ENCODE results near the gene NUP214. TPM values are rescaled to one million over a fixed set of nuclear protein-coding genes. Genes with fewer than 3 reads are reported as not detected.

The NUP214 gene
- polyA plus RNA-seq, 2 donors, result 22.3 to 31.3 TPM

DNA sequence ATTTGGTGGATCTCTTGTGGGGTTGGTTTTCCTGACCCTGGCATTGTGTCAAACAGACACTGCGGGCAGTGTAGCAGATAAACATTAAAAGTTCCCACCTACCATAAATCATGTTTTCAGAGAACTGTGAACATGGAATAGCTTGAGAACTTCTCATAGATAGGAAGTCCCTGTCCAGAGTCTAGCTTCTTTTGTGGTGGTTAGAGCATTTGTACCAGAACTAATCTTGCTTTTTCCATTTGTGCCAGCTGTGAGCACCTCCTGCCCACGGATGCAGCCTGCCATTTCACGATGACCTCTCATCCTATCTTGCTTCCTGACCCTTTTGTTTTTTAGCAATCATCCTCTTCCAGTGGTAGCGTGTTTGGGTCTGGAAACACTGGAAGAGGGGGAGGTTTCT is 89.5 kb downstream of the NUP214 start:
- WGBS, 2 donors, result 71 to 75% methylated on average over 4 of the region's 4 CpGs

DNA sequence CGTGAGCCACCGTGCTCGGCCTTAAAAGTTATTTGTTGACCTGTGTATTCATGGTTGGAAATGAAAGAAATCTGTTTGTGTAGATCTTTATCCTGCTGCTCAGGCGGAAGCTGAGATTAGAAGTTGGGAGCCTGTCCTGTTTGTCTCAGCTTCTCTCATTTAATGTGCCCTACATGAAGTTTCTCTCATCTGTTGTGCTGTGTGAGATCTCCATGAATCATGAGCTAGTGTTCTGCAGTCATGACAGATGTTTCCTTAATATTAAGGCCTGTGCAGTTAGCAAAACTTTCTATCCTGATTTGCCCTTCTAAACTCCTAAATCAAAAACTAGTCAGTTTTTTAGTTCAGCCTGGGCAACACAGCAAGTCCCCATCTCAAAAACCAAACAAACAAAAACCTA is 91.4 kb downstream of the NUP214 start:
- Histone ChIP-seq H3K36me3 (ENCODE audit: control insufficient read depth in 2 of 2, insufficient read depth in 2 of 2, low read length in 1 of 2) (peaks cover 0 to 12% of the 10 kb centered on the region in 2 donors), H3K27me3 (ENCODE audit: control insufficient read depth in 1 of 2, insufficient read depth in 2 of 2, low read length in 2 of 2) (no peaks in the 10 kb centered on the region), H3K4me3 (ENCODE audit: low read depth in 1 of 2, low read length in 2 of 2) (no peak overlapping the region), H3K9me3 (ENCODE audit: control insufficient read depth in 2 of 2, insufficient read depth in 1 of 2, low read depth in 1 of 2, low read length in 1 of 2) (peaks cover 0 to 2% of the 10 kb centered on the region in 2 donors), H3K4me1 (ENCODE audit: control insufficient read depth in 2 of 2, insufficient read depth in 2 of 2, low read length in 1 of 2) (no peaks in the 10 kb centered on the region), H3K27ac (ENCODE audit: low read depth in 2 of 2, low read length in 1 of 2) (no peak overlapping the region)
- WGBS, 2 donors, result 83 to 93% methylated on average over 4 of the region's 4 CpGs

More for the DNA sequence above, 89.5 kb downstream of the NUP214 start:
- peak overlapping the region in 1 of 2 donors; percentile 13 for H3K27ac ChIP-seq (ENCODE audit: low read depth in 2 of 2, low read length in 1 of 2)
- peaks cover 0 to 9% of the 10 kb centered on the region in 2 donors for H3K36me3 ChIP-seq (ENCODE audit: control insufficient read depth in 2 of 2, insufficient read depth in 2 of 2, low read length in 1 of 2)
- no peaks in the 10 kb centered on the region for H3K4me1 ChIP-seq (ENCODE audit: control insufficient read depth in 2 of 2, insufficient read depth in 2 of 2, low read length in 1 of 2)
- no peak overlapping the region for H3K4me3 ChIP-seq (ENCODE audit: low read depth in 1 of 2, low read length in 2 of 2)
- H3K9me3 ChIP-seq (ENCODE audit: control insufficient read depth in 2 of 2, insufficient read depth in 1 of 2, low read depth in 1 of 2, low read length in 1 of 2), result peaks cover 0 to 2% of the 10 kb centered on the region in 2 donors
- H3K27me3 ChIP-seq (ENCODE audit: control insufficient read depth in 1 of 2, insufficient read depth in 2 of 2, low read length in 2 of 2), result no peaks in the 10 kb centered on the region

DNA sequence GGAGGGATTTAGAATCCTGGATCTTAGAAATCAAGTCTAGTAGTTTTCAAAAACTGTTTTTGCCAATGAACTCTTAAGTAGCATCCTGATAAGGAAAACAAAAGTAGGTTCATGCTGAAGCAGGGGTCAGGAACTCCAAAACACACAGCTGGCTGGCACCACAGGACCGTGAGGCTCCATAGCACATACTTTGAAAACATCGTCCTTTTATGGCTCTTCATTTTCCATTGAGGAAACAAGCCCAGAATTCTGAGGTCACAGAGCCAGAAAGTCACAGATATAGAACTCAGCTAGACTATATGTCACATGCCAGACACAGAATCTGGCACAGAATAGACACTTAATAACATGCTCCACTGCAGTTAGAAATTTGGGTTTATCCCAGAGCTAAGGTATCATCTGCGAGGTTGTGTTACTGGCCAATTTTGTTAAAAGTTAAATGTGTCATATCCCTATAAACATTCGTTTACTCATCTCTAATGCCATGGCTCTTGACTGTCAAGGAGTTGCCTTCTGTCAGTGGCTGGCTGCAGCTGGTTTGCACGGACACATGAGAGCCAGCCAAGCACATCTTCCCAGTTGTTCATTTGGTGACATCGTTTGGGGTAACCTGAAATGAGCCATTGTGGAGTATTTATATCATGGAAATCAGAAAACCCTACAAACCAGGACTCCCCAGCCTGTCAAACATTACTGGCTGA is 92.1 kb downstream of the NUP214 start:
- Histone ChIP-seq H3K9me3 (ENCODE audit: control insufficient read depth in 2 of 2, insufficient read depth in 1 of 2, low read depth in 1 of 2, low read length in 1 of 2) (no peaks in the 10 kb centered on the region), H3K36me3 (ENCODE audit: control insufficient read depth in 2 of 2, insufficient read depth in 2 of 2, low read length in 1 of 2) (peaks cover 0 to 12% of the 10 kb centered on the region in 2 donors), H3K27me3 (ENCODE audit: control insufficient read depth in 1 of 2, insufficient read depth in 2 of 2, low read length in 2 of 2) (no peaks in the 10 kb centered on the region), H3K4me1 (ENCODE audit: control insufficient read depth in 2 of 2, insufficient read depth in 2 of 2, low read length in 1 of 2) (no peaks in the 10 kb centered on the region), H3K4me3 (ENCODE audit: low read depth in 1 of 2, low read length in 2 of 2) (no peak overlapping the region), H3K27ac (ENCODE audit: low read depth in 2 of 2, low read length in 1 of 2) (peak overlapping the region in 1 of 2 donors; percentile 5)
- 67 to 73% methylated on average over 6 of the region's 6 CpGs for WGBS, 2 donors

DNA sequence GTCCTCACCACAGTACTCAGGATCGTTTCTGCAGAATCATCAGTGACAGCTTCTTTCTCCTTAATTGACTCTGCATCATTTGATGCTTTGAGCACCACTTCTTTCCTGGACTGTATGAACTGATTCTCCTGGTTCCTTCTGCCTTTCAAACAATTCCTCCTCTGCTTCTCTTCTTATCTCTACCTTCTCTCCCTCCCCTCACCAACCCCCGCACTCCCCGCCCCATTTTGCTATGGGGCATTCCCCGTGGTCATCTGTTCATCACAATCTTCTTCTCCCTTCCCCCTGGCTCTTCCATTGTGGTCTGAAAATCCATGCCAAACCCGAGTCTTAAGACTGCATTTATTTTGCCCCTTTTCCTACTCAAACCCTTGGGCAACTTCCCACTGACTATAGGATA is 93.0 kb downstream of the NUP214 start:
- 76 to 77% methylated on average over 5 of the region's 5 CpGs for WGBS, 2 donors
- Histone ChIP-seq H3K4me3 (ENCODE audit: low read depth in 1 of 2, low read length in 2 of 2) (no peak overlapping the region), H3K9me3 (ENCODE audit: control insufficient read depth in 2 of 2, insufficient read depth in 1 of 2, low read depth in 1 of 2, low read length in 1 of 2) (no peaks in the 10 kb centered on the region), H3K36me3 (ENCODE audit: control insufficient read depth in 2 of 2, insufficient read depth in 2 of 2, low read length in 1 of 2) (peaks cover 0 to 12% of the 10 kb centered on the region in 2 donors), H3K4me1 (ENCODE audit: control insufficient read depth in 2 of 2, insufficient read depth in 2 of 2, low read length in 1 of 2) (no peaks in the 10 kb centered on the region), H3K27ac (ENCODE audit: low read depth in 2 of 2, low read length in 1 of 2) (no peak overlapping the region), H3K27me3 (ENCODE audit: control insufficient read depth in 1 of 2, insufficient read depth in 2 of 2, low read length in 2 of 2) (no peaks in the 10 kb centered on the region)

DNA sequence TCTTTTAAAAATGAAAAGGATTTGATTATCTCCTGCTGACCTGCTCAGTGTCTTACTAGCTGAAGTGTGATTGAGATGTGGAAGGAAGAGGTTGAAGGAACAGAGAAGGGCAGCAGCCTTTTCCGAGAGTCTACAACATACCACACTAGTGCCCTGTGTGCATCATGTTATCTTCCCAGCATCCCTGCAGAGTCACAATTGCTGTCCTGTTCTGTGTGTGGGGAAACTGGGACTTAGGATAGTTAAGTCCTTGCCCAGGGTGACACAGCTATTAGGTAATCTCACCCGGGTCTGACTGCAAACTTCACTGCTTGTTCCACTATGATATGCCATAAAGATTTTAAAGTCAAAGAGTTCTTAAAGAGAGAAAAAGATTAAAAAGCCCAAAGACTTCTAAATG is 95.1 kb downstream of the NUP214 start:
- Histone ChIP-seq H3K4me1 (ENCODE audit: control insufficient read depth in 2 of 2, insufficient read depth in 2 of 2, low read length in 1 of 2) (no peaks in the 10 kb centered on the region), H3K4me3 (ENCODE audit: low read depth in 1 of 2, low read length in 2 of 2) (no peak overlapping the region), H3K36me3 (ENCODE audit: control insufficient read depth in 2 of 2, insufficient read depth in 2 of 2, low read length in 1 of 2) (peaks cover 0 to 14% of the 10 kb centered on the region in 2 donors), H3K27ac (ENCODE audit: low read depth in 2 of 2, low read length in 1 of 2) (no peak overlapping the region), H3K27me3 (ENCODE audit: control insufficient read depth in 1 of 2, insufficient read depth in 2 of 2, low read length in 2 of 2) (no peaks in the 10 kb centered on the region), H3K9me3 (ENCODE audit: control insufficient read depth in 2 of 2, insufficient read depth in 1 of 2, low read depth in 1 of 2, low read length in 1 of 2) (no peaks in the 10 kb centered on the region)
- 87 to 97% methylated on average over 2 of the region's 2 CpGs for WGBS, 2 donors

DNA sequence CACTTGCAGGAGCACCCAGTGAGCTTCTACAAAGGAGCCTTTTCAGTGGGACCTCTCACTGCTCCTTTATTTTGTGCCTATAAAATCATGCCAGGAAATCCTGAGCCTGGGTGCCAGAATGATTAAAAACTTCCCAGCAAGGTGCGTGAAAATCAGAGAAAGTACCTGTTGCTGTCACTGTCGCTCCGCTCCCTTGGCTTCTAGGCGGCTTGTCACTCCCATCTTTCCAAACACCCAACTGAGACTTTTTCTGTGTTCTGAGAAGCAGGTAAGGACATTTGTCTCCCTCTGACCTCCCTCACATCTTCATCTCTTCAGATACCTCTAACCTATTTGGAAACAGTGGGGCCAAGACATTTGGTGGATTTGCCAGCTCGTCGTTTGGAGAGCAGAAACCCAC is 97.1 kb downstream of the NUP214 start:
- no peaks in the 10 kb centered on the region for H3K27me3 ChIP-seq (ENCODE audit: control insufficient read depth in 1 of 2, insufficient read depth in 2 of 2, low read length in 2 of 2)
- H3K36me3 ChIP-seq (ENCODE audit: control insufficient read depth in 2 of 2, insufficient read depth in 2 of 2, low read length in 1 of 2), result peaks cover 0 to 17% of the 10 kb centered on the region in 2 donors
- WGBS, 2 donors, result 95 to 96% methylated on average over 6 of the region's 6 CpGs
- no peak overlapping the region for H3K27ac ChIP-seq (ENCODE audit: low read depth in 2 of 2, low read length in 1 of 2)
- H3K4me3 ChIP-seq (ENCODE audit: low read depth in 1 of 2, low read length in 2 of 2), result no peak overlapping the region
- no peaks in the 10 kb centered on the region for H3K9me3 ChIP-seq (ENCODE audit: control insufficient read depth in 2 of 2, insufficient read depth in 1 of 2, low read depth in 1 of 2, low read length in 1 of 2)
- H3K4me1 ChIP-seq (ENCODE audit: control insufficient read depth in 2 of 2, insufficient read depth in 2 of 2, low read length in 1 of 2), result no peaks in the 10 kb centered on the region

DNA sequence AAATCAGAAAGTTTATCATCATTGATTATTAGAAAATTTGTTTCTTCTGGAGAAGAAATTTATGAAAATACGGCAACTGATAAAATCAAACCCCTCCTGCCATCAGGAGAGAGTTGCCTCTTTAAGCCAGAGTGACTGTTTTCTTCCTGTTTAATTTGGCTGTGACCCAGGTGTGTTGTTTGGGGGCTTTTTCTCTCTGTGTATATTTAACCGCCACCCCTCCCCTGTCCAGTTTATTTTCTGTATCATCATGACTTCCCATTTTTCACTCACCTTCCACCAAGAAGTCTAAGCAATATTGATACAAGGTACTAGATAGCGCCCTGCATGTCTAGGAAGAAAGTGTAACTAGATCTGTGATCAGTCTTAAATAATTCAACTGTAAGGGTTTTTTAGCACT is 100.8 kb downstream of the NUP214 start:
- peaks cover 0 to 14% of the 10 kb centered on the region in 2 donors for H3K36me3 ChIP-seq (ENCODE audit: control insufficient read depth in 2 of 2, insufficient read depth in 2 of 2, low read length in 1 of 2)
- no peak overlapping the region for H3K4me3 ChIP-seq (ENCODE audit: low read depth in 1 of 2, low read length in 2 of 2)
- WGBS, 2 donors, result 86 to 93% methylated on average over 3 of the region's 3 CpGs
- no peak overlapping the region for H3K27ac ChIP-seq (ENCODE audit: low read depth in 2 of 2, low read length in 1 of 2)
- H3K4me1 ChIP-seq (ENCODE audit: control insufficient read depth in 2 of 2, insufficient read depth in 2 of 2, low read length in 1 of 2), result no peaks in the 10 kb centered on the region
- H3K27me3 ChIP-seq (ENCODE audit: control insufficient read depth in 1 of 2, insufficient read depth in 2 of 2, low read length in 2 of 2), result no peaks in the 10 kb centered on the region
- no peaks in the 10 kb centered on the region for H3K9me3 ChIP-seq (ENCODE audit: control insufficient read depth in 2 of 2, insufficient read depth in 1 of 2, low read depth in 1 of 2, low read length in 1 of 2)

DNA sequence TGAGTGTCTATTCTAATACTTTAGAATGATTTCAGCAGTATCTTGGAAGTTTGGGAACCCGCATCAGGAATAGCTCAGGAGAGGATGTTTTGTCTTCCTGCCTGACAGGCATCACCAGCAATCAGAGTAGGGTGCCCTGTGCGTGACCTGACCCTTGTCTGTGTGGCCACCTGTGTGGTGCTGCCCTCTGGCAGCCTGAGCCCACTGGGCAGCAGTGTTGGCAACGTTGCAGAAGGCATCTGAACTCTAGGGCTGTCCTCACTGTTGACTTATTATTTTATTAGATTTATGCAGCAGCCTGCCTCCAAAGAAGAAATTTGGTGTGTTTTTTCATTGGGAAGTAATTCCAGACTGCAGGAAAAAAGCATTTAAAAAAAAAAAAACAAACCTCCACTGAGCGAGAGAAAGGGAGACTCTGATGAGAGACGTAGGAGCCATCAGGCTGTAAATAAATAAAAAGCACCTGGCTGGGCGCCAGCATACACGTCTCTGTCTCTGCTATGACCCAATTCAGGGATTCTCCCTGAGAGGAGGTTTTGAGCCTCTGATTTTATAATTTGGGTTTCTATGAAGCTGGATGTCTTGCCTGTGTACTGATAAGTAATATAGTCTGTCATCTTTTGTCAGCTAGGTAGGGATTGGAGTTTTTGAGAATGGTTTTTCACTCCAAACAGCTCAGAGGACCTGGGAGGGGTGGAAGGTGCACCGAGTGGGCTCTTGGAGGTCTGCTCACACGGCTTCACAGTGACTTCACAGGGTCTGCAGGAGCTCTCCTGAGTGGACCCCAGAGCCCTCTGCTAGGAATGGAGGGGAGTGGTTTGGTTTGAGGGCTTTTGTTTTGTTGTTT is 101.9 kb downstream of the NUP214 start:
- H3K4me3 ChIP-seq (ENCODE audit: low read depth in 1 of 2, low read length in 2 of 2), result no peak overlapping the region
- H3K36me3 ChIP-seq (ENCODE audit: control insufficient read depth in 2 of 2, insufficient read depth in 2 of 2, low read length in 1 of 2), result peaks cover 0 to 15% of the 10 kb centered on the region in 2 donors
- H3K9me3 ChIP-seq (ENCODE audit: control insufficient read depth in 2 of 2, insufficient read depth in 1 of 2, low read depth in 1 of 2, low read length in 1 of 2), result no peaks in the 10 kb centered on the region
- 55 to 58% methylated on average over 9 of the region's 9 CpGs for WGBS, 2 donors
- no peak overlapping the region for H3K27ac ChIP-seq (ENCODE audit: low read depth in 2 of 2, low read length in 1 of 2)
- H3K27me3 ChIP-seq (ENCODE audit: control insufficient read depth in 1 of 2, insufficient read depth in 2 of 2, low read length in 2 of 2), result no peaks in the 10 kb centered on the region
- no peaks in the 10 kb centered on the region for H3K4me1 ChIP-seq (ENCODE audit: control insufficient read depth in 2 of 2, insufficient read depth in 2 of 2, low read length in 1 of 2)

DNA sequence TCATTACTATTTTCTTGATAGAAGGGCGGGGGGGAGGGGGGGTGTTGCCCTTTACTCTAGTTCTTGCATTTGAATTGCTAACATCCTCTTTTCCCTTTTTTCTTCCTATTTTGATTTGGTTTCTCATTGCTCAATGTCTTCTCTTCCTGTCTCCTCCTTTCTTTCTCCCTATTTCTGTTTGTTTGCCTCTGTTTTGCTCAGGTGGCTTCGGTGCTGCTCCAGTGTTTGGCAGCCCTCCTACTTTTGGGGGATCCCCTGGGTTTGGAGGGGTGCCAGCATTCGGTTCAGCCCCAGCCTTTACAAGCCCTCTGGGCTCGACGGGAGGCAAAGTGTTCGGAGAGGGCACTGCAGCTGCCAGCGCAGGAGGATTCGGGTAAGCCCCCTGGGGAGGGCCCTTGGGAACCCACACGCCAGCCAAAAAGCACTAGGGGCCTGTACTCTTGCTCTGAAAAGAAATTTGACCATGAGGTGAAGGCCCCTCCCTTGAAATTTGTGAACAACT is 102.6 kb downstream of the NUP214 start:
- Histone ChIP-seq H3K4me1 (ENCODE audit: control insufficient read depth in 2 of 2, insufficient read depth in 2 of 2, low read length in 1 of 2) (no peaks in the 10 kb centered on the region), H3K4me3 (ENCODE audit: low read depth in 1 of 2, low read length in 2 of 2) (no peak overlapping the region), H3K9me3 (ENCODE audit: control insufficient read depth in 2 of 2, insufficient read depth in 1 of 2, low read depth in 1 of 2, low read length in 1 of 2) (no peaks in the 10 kb centered on the region), H3K27me3 (ENCODE audit: control insufficient read depth in 1 of 2, insufficient read depth in 2 of 2, low read length in 2 of 2) (no peaks in the 10 kb centered on the region), H3K36me3 (ENCODE audit: control insufficient read depth in 2 of 2, insufficient read depth in 2 of 2, low read length in 1 of 2) (peaks cover 0 to 18% of the 10 kb centered on the region in 2 donors), H3K27ac (ENCODE audit: low read depth in 2 of 2, low read length in 1 of 2) (no peak overlapping the region)
- WGBS, 2 donors, result 73 to 75% methylated on average over 9 of the region's 9 CpGs
